IgD-negative memory B cell (primary cell): ENCODE measurements around the gene NKG7. TPM values are rescaled to one million over a fixed set of nuclear protein-coding genes. Genes with fewer than 3 reads are reported as not detected.

Experiments used
- H3K27ac Mint-ChIP-seq, 3 donors: one replicate each; pipeline ENCODE4 v1.8.0; 2020 to 2022; ENCODE audit warnings: mild to moderate bottlenecking in 3 of 3, mixed read lengths in 3 of 3, moderate library complexity in 1 of 3
- H3K27me3 Mint-ChIP-seq: one replicate; pipeline ENCODE4 v1.8.0; 2021; ENCODE audit warnings: mixed read lengths
- H3K36me3 Mint-ChIP-seq: one replicate; pipeline ENCODE4 v1.8.0; 2020; ENCODE audit warnings: mild to moderate bottlenecking, mixed read lengths
- H3K4me1 Mint-ChIP-seq, 3 donors: one replicate each; pipeline ENCODE4 v1.8.0; 2020 to 2022; ENCODE audit warnings: mixed read lengths in 3 of 3, mild to moderate bottlenecking in 1 of 3
- H3K4me3 Mint-ChIP-seq, 4 donors: one replicate each; pipeline ENCODE4 v1.8.0; 2020 to 2022; ENCODE audit warnings: mild to moderate bottlenecking in 4 of 4, mixed read lengths in 4 of 4, moderate library complexity in 3 of 4
- H3K9me3 Mint-ChIP-seq, 3 donors: one replicate each; pipeline ENCODE4 v1.8.0; 2020 to 2021; ENCODE audit warnings: mixed read lengths in 3 of 3, mild to moderate bottlenecking in 1 of 3
- polyA plus RNA-seq: library from polyadenylated mRNA; unstranded; fragments of 300-500 nt; fragmentation: Illumina TruSeq; gene quantifications from one replicate; pipeline ENCODE4 v1.2.3, GENCODE V29; 2021

The NKG7 gene
- polyA plus RNA-seq, 1 donor from 2014 or later = 66.0 TPM

GRCh38 chr19:51357952-51358351 is 14.5 kb downstream of the NKG7 start:
- no peaks in the 10 kb centered on the region for H3K27me3 Mint-ChIP-seq
- peak overlapping the region in 1 of 3 donors; percentile 50 for H3K27ac Mint-ChIP-seq
- no peaks in the 10 kb centered on the region for H3K9me3 Mint-ChIP-seq
- peaks cover 2% of the 10 kb centered on the region for H3K36me3 Mint-ChIP-seq
- H3K4me1 Mint-ChIP-seq = peaks cover 0 to 8% (median 7%) of the 10 kb centered on the region in 3 donors
- no peak overlapping the region for H3K4me3 Mint-ChIP-seq

- peaks cover 0 to 8% (median 1%) of the 10 kb centered on the region in 3 donors for H3K4me1 Mint-ChIP-seq
- no peak overlapping the region for H3K4me3 Mint-ChIP-seq
- peak overlapping the region in 1 of 3 donors; percentile 39 for H3K27ac Mint-ChIP-seq
- H3K9me3 Mint-ChIP-seq = no peaks in the 10 kb centered on the region
- H3K27me3 Mint-ChIP-seq = no peaks in the 10 kb centered on the region
- H3K36me3 Mint-ChIP-seq = peaks cover 4% of the 10 kb centered on the region
Observed at GRCh38 chr19:51356159-51356801, 16.2 kb downstream of the NKG7 start.

GRCh38 chr19:51354742-51355148 is 17.7 kb downstream of the NKG7 start:
- H3K9me3 Mint-ChIP-seq = no peaks in the 10 kb centered on the region
- peaks cover 4% of the 10 kb centered on the region for H3K36me3 Mint-ChIP-seq
- no peak overlapping the region for H3K4me3 Mint-ChIP-seq
- no peaks in the 10 kb centered on the region for H3K27me3 Mint-ChIP-seq
- H3K27ac Mint-ChIP-seq = peak overlapping the region in 1 of 3 donors; percentile 32
- H3K4me1 Mint-ChIP-seq = peaks cover 0 to 8% (median 1%) of the 10 kb centered on the region in 3 donors

- no peaks in the 10 kb centered on the region for H3K9me3 Mint-ChIP-seq
Observed at GRCh38 chr19:51354103-51354741, 18.2 kb downstream of the NKG7 start.

GRCh38 chr19:51352783-51353360 is 19.6 kb downstream of the NKG7 start:
- Mint-ChIP-seq H3K4me3 (no peak overlapping the region), H3K27ac (no peak overlapping the region), H3K36me3 (peaks cover 4% of the 10 kb centered on the region), H3K4me1 (peaks cover 0 to 1% (median 1%) of the 10 kb centered on the region in 3 donors), H3K9me3 (no peaks in the 10 kb centered on the region), H3K27me3 (no peaks in the 10 kb centered on the region)

More at GRCh38 chr19:51354103-51354741, 18.2 kb downstream of the NKG7 start:
- H3K36me3 Mint-ChIP-seq = peaks cover 4% of the 10 kb centered on the region
- H3K4me1 Mint-ChIP-seq = peaks cover 0 to 3% (median 1%) of the 10 kb centered on the region in 3 donors
- no peaks in the 10 kb centered on the region for H3K27me3 Mint-ChIP-seq
- H3K27ac Mint-ChIP-seq = no peak overlapping the region
- no peak overlapping the region for H3K4me3 Mint-ChIP-seq

GRCh38 chr19:51351266-51351990 is 21.0 kb downstream of the NKG7 start:
- H3K27me3 Mint-ChIP-seq = no peaks in the 10 kb centered on the region
- no peak overlapping the region for H3K4me3 Mint-ChIP-seq
- no peaks in the 10 kb centered on the region for H3K9me3 Mint-ChIP-seq
- no peak overlapping the region for H3K27ac Mint-ChIP-seq
- peaks cover 0 to 1% (median 1%) of the 10 kb centered on the region in 3 donors for H3K4me1 Mint-ChIP-seq
- H3K36me3 Mint-ChIP-seq = peaks cover 4% of the 10 kb centered on the region

- Mint-ChIP-seq H3K27ac (no peak overlapping the region), H3K9me3 (no peaks in the 10 kb centered on the region), H3K4me3 (no peak overlapping the region)
Observed at GRCh38 chr19:51347209-51347928, 25.1 kb downstream of the NKG7 start.

GRCh38 chr19:51346742-51347141 is 25.7 kb downstream of the NKG7 start:
- H3K36me3 Mint-ChIP-seq = no peaks in the 10 kb centered on the region
- no peaks in the 10 kb centered on the region for H3K9me3 Mint-ChIP-seq
- peak overlapping the region in 1 of 3 donors; percentile 39 for H3K27ac Mint-ChIP-seq
- H3K27me3 Mint-ChIP-seq = no peaks in the 10 kb centered on the region
- H3K4me3 Mint-ChIP-seq = no peak overlapping the region
- peaks cover 21 to 29% (median 26%) of the 10 kb centered on the region in 3 donors for H3K4me1 Mint-ChIP-seq

More at GRCh38 chr19:51347209-51347928, 25.1 kb downstream of the NKG7 start:
- Mint-ChIP-seq H3K4me1 (peaks cover 20 to 27% (median 26%) of the 10 kb centered on the region in 3 donors), H3K27me3 (no peaks in the 10 kb centered on the region), H3K36me3 (peaks cover 2% of the 10 kb centered on the region)

- H3K27me3 Mint-ChIP-seq = no peaks in the 10 kb centered on the region
- no peaks in the 10 kb centered on the region for H3K9me3 Mint-ChIP-seq
Observed at GRCh38 chr19:51345076-51345620, 27.3 kb downstream of the NKG7 start.

GRCh38 chr19:51342631-51343569 is 29.6 kb downstream of the NKG7 start:
- Mint-ChIP-seq H3K27ac (peak overlapping the region; percentile 2 to 67 (median 12)), H3K27me3 (no peaks in the 10 kb centered on the region), H3K36me3 (no peaks in the 10 kb centered on the region), H3K9me3 (no peaks in the 10 kb centered on the region), H3K4me3 (peak overlapping the region; percentile 53 to 80 (median 70)), H3K4me1 (peaks cover 33 to 43% (median 33%) of the 10 kb centered on the region in 3 donors)

More at GRCh38 chr19:51345076-51345620, 27.3 kb downstream of the NKG7 start:
- H3K4me3 Mint-ChIP-seq = peak overlapping the region; percentile 54 to 90 (median 74)
- H3K36me3 Mint-ChIP-seq = no peaks in the 10 kb centered on the region
- H3K27ac Mint-ChIP-seq = peak overlapping the region; percentile 69 to 97 (median 94)
- peaks cover 26 to 32% (median 29%) of the 10 kb centered on the region in 3 donors for H3K4me1 Mint-ChIP-seq

GRCh38 chr19:51341976-51342580 is 30.4 kb downstream of the NKG7 start, which contains the start of gene VSIG10L:
Gene VSIG10L (minus strand): TSS chr19:51342139. CDS start chr19:51342124, 15 bp downstream.
- Mint-ChIP-seq H3K27ac (peak within 1 kb of the TSS; percentile 71 to 99 (median 77)), H3K4me3 (peak within 1 kb of the TSS; percentile 63 to 87 (median 87)), H3K27me3 (no peaks in the 10 kb centered on the region), H3K36me3 (no peaks in the 10 kb centered on the region), H3K9me3 (no peaks in the 10 kb centered on the region), H3K4me1 (peaks cover 33 to 43% (median 33%) of the 10 kb centered on the region in 3 donors)

GRCh38 chr19:51341066-51341465 is 31.4 kb downstream of the NKG7 start:
- Mint-ChIP-seq H3K36me3 (no peaks in the 10 kb centered on the region), H3K4me1 (peaks cover 33 to 44% (median 33%) of the 10 kb centered on the region in 3 donors), H3K27ac (peak overlapping the region; percentile 71 to 99 (median 77)), H3K27me3 (no peaks in the 10 kb centered on the region), H3K9me3 (no peaks in the 10 kb centered on the region), H3K4me3 (peak overlapping the region; percentile 32 to 87 (median 86))
